Ishikawa (cell line): ENCODE results near the gene RP9.

Source experiments
- CEBPB ChIP-seq: IDR thresholded peaks from 2 replicates; pipeline ENCODE4 v1.6.1; 2012
- CREB1 ChIP-seq: IDR thresholded peaks from 2 replicates; pipeline ENCODE4 v1.6.1; 2012; ENCODE audit warnings: low read depth
- EGR1 ChIP-seq: IDR thresholded peaks from 2 replicates; pipeline ENCODE4 v1.6.1; 2012
- EP300 ChIP-seq: IDR thresholded peaks from 2 replicates; pipeline ENCODE4 v1.6.1; 2012; ENCODE audit warnings: borderline replicate concordance
- FOXM1 ChIP-seq: IDR thresholded peaks from 2 replicates; pipeline ENCODE4 v1.6.1; 2012; ENCODE audit warnings: low read depth, borderline replicate concordance
- MAX ChIP-seq: IDR thresholded peaks from 2 replicates; pipeline ENCODE4 v1.6.1; 2012
- NFIC ChIP-seq: IDR thresholded peaks from 2 replicates; pipeline ENCODE4 v1.6.1; 2012
- RAD21 ChIP-seq: IDR thresholded peaks from 2 replicates; pipeline ENCODE4 v1.6.1; 2012; ENCODE audit warnings: low read depth
- REST ChIP-seq: IDR thresholded peaks from 2 replicates; pipeline ENCODE4 v1.6.1; 2012; ENCODE audit warnings: low read depth, mild to moderate bottlenecking
- TAF1 ChIP-seq: IDR thresholded peaks from 2 replicates; pipeline ENCODE4 v1.6.1; 2012; ENCODE audit warnings: low read depth, mild to moderate bottlenecking
- TCF12 ChIP-seq: IDR thresholded peaks from 2 replicates; pipeline ENCODE4 v1.6.1; 2012; ENCODE audit warnings: low read depth
- TEAD4 ChIP-seq: IDR thresholded peaks from 2 replicates; pipeline ENCODE4 v1.6.1; 2012
- YY1 ChIP-seq: IDR thresholded peaks from 2 replicates; pipeline ENCODE4 v1.6.1; 2012; ENCODE audit warnings: low read depth
- ZBTB7A ChIP-seq: IDR thresholded peaks from 2 replicates; pipeline ENCODE4 v1.6.1; 2012; ENCODE audit warnings: low read depth
- TF ChIP-seq, protein P1 (sequence below): IDR thresholded peaks from 2 replicates; pipeline ENCODE4 v1.6.1; 2012

RP9 gene

GRCh38 chr7:33091641-33092191 is 17.5 kb downstream of the RP9 start:
- TF ChIP-seq EGR1, result no peak
- TF ChIP-seq EP300, result no peak
- TF ChIP-seq MAX, result no peak
- TF ChIP-seq ZBTB7A, result no peak
- TF ChIP-seq TCF12, result no peak
- TF ChIP-seq CREB1, result no peak
- TF ChIP-seq YY1, result no peak
- TF ChIP-seq, protein P1, sequence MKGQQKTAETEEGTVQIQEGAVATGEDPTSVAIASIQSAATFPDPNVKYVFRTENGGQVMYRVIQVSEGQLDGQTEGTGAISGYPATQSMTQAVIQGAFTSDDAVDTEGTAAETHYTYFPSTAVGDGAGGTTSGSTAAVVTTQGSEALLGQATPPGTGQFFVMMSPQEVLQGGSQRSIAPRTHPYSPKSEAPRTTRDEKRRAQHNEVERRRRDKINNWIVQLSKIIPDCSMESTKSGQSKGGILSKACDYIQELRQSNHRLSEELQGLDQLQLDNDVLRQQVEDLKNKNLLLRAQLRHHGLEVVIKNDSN, result no peak
- TF ChIP-seq NFIC, result no peak

- TF ChIP-seq, protein P1, result no peak
- TF ChIP-seq FOXM1, result no peak
- no peak for TF ChIP-seq YY1
- no peak for TF ChIP-seq NFIC
- TF ChIP-seq TCF12, result no peak
- TF ChIP-seq REST, result no peak
- no peak for TF ChIP-seq CREB1
- no peak for TF ChIP-seq TAF1
- no peak for TF ChIP-seq EP300
- TF ChIP-seq RAD21, result no peak
- TF ChIP-seq ZBTB7A, result no peak
- no peak for TF ChIP-seq CEBPB
- TF ChIP-seq EGR1, result no peak
- no peak for TF ChIP-seq TEAD4
- no peak for TF ChIP-seq MAX
Measured at GRCh38 chr7:33091111-33091531, 18.1 kb downstream of the RP9 start.

- no peak for TF ChIP-seq CEBPB
- no peak for TF ChIP-seq ZBTB7A
- TF ChIP-seq CREB1, result no peak
- TF ChIP-seq EGR1, result no peak
- no peak for TF ChIP-seq TEAD4
- no peak for TF ChIP-seq NFIC
- no peak for TF ChIP-seq YY1
- no peak for TF ChIP-seq REST
- no peak for TF ChIP-seq RAD21
- no peak for TF ChIP-seq FOXM1
- TF ChIP-seq EP300, result no peak
- no peak for TF ChIP-seq MAX
Measured at GRCh38 chr7:33089142-33089541, 20.1 kb downstream of the RP9 start.

DNA sequence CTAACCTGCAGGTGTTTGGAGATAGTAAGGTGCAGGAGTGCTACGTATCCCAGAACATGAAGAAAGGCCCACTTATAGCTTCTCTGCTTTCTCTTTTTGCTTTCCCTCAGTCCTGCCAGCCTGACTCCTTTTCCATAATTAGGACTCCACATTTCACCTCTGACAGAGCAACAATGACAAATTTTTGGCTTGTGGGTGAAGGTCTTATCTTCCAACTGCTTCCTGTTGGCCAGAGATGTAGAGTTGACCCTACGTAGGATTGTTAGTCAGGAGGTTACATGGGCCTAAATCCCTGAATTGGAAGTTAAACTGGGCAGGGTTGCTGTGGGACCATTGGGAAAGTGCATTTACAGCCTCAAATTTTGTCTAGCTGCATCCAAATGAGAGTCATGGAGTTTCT is 21.3 kb downstream of the RP9 start:
- TF ChIP-seq FOXM1, result no peak
- no peak for TF ChIP-seq TAF1
- TF ChIP-seq YY1, result no peak
- TF ChIP-seq REST, result no peak
- TF ChIP-seq EP300, result no peak
- no peak for TF ChIP-seq EGR1
- no peak for TF ChIP-seq NFIC
- TF ChIP-seq ZBTB7A, result no peak
- no peak for TF ChIP-seq TCF12
- no peak for TF ChIP-seq MAX
- no peak for TF ChIP-seq TEAD4
- TF ChIP-seq, protein P1, result no peak
- TF ChIP-seq CREB1, result no peak
- no peak for TF ChIP-seq RAD21
- TF ChIP-seq CEBPB, result no peak
